GM18861 (cell line): ENCODE results near the gene EVI5.
"Not testable (repeated sequence)": the region's sequence is repeated elsewhere in the genome, so short reads cannot be mapped to it uniquely, and the experiment has no call there.

Experiments used
- ATAC-seq: cut with Tn5 transposase; IDR thresholded peaks from one replicate; pipeline ENCODE4 v1.9.1; 2021; ENCODE audit not compliant: unreplicated experiment

Gene EVI5

DNA sequence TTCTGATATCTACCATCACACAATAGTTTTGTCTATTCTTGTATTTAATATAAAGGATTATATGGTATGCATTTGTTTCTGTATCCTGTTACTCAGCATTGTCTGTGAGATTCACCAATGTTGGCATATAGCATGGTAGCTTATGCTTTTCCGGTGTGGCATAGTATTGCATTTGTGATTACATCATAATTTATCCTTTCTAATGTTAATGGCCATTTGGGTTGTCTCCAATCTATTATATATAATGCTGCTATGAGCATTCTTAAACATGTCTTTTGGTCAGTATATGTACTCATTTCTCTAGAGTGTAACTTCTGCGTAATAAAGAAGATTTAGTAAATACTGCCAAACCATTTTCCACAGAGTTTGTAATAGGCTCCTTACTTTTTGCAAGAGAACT is 257.2 kb downstream of the EVI5 start:
- no peak for ATAC-seq

- not testable (repeated sequence) for ATAC-seq
These were observed 259.8 kb downstream of the EVI5 start for GRCh38 chr1:92524944-92525590.

DNA sequence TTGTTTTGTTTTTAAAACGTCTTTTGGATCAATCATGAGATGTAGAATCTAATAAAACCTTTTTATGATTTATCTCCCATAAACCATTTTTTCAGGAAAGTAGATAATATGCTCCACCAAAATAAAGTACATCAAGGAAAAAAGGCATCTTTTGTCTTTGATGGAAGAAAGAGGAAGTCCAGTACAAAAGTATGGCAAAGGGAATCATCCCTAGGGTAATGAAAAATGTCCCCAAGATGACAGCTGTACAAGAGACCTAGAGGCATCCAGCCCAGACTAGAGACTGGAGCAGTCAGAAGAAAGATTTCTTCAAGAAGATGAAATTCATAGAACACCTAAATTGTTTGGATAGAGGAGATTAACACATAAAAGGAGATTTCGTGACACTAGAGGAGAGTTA is 265.9 kb downstream of the EVI5 start:
- ATAC-seq: no peak

GRCh38 chr1:92516574-92516973 is 268.3 kb downstream of the EVI5 start:
- no peak for ATAC-seq

- no peak for ATAC-seq
These were observed 269.1 kb downstream of the EVI5 start for GRCh38 chr1:92515796-92516201.

GRCh38 chr1:92511541-92511940 is 273.4 kb downstream of the EVI5 start:
- ATAC-seq: peak; percentile 89

DNA sequence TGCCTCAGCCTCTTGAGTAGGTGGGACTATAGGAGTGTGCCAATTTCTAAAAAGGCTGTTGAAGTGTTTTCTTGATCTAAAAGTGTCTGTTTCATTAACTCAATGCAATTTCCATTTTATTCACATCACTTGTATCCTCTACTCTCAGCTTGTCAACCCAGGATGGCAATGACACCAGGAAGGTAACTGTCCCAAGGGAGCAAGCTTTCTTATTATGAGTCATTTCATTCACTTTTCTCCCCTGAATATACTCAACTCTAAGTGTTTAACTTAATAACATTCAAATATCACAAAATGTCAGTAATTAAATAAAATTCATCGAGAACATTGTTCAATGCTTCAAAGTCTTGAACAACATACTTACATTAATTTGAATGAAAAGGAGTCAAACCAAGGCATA is 275.3 kb downstream of the EVI5 start:
- no peak for ATAC-seq

GRCh38 chr1:92505015-92505692 is 279.8 kb downstream of the EVI5 start:
- ATAC-seq: no peak

DNA sequence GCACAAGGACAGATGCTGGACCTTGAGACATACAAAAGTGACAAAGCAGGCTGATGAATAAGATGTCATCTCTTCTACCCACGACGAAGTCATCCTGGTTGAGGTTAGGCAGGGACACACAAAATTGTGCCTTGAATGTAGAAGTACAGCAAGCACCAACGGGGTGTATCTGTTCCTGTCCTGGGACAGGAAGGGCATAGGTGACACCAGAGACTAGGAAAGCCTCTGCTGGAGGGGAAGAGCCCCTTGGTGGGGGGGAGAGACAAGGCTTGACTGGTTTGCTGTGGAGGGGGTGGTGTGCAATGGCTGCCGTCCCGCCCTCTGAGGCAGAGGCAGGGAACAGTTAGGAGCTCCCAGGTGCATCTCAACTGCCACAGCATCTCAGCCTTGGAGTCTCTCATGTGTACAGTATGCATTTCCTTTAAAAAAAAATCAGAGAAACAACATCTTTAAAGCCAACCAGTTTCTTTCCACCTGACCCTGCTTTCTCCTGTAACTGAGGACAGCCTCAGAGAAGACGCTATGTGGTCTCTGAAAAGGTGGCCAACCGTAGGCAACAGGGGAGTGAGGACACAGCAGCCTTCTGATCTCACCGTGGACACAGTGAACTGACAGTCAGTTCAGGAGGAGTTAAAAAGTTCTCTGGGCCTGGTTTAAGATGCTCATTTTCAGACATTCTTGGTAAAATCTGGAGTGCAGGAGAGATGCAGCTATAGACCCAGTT is 280.5 kb downstream of the EVI5 start:
- no peak for ATAC-seq

- ATAC-seq: no peak
These were observed 281.0 kb downstream of the EVI5 start for GRCh38 chr1:92503926-92504285.

- ATAC-seq: no peak
These were observed 281.6 kb downstream of the EVI5 start for GRCh38 chr1:92503043-92503925.

- ATAC-seq: peak; percentile 75
These were observed 282.7 kb downstream of the EVI5 start for GRCh38 chr1:92502247-92502646.

DNA sequence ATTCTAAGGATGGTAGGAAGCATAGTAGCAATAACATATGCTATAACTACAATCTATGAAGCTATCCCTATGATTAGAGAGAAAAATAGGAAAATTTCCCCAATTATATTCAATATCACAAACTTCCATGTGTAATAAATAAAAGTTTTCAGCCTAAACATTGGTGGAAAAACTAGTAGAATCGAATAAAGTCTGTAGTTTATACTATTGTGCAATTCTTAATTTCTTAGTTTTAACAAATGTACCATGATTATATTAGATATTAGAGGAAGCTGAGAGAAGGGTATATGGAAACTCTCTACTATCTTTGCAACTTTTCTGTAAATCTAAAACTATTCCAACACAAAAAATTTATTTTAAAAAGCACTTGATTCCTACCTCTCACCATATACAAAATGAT is 284.4 kb downstream of the EVI5 start:
- no peak for ATAC-seq

DNA sequence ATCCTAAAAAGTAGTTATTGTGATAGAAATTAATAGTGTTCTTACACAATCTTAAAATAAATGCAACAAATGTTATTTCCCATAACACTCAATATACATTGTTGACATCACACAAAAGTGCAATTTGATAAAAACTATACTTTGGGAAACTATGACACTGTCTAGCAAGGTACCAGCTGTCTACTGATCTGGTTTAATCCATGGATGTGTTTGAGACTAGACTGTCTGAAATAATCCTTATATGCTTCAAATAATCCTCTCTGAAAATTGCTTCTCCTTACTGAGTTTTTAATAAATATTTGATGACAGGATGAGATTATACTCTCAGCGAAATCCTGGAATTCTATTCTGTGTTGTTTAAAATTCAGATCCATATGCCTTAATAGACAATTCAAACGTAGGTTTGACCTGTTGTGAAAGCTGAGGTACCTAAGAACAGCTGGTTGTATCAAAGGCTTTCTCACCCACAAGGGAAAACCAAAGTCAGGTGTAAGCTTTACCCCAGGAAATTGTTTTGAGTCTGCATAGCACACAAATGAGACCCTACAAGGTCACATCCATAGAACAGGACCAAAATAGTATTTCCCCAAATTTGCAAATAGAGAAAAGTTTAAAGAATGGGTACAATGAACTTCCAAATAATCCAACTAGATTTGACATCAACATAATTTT is 289.4 kb downstream of the EVI5 start:
- no peak for ATAC-seq

GRCh38 chr1:92494485-92495141 is 290.3 kb downstream of the EVI5 start:
- ATAC-seq: no peak

DNA sequence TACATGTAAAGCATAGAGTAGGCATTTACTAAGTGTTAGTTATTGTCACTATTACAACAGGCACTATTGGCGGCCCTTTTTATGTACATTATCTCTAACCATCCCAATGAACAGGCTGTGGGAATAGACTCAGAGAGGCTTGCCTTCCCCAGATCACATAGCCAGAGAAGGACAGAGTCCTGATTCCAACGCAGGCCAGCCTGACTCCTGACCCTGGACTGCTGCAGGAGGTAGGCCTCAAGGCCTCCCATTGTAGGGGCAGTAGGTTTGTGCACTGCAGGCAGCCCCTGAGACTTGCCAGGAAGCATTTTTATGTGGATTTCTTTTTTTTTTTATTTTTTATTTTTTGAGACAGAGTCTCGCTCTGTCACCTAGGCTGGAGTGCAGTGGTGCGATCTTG is 291.8 kb downstream of the EVI5 start:
- no peak for ATAC-seq

DNA sequence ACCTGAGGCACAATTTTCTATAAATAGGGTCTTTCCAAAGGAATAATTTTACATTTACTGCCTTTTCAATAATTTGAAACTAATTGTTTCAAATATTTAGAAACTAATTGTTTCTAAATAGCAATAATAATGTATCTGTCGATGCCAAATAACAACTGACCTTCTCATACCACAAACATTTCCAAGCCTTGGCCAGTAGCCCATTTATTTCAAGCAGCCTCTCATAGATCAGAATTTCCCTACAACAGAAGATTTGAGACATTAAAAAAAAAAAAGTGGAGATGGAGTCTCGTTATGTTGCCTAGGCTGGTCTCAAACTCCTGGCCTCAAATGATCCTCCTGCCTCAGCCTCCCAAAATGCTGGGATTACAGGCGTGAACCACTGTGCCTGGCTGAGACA is 296.1 kb downstream of the EVI5 start:
- ATAC-seq: no peak

GRCh38 chr1:92488416-92488815 is 296.5 kb downstream of the EVI5 start:
- ATAC-seq: no peak

- no peak for ATAC-seq
These were observed 297.8 kb downstream of the EVI5 start for GRCh38 chr1:92487078-92487605.
